WTC11 (cell line): ENCODE results near the gene UMAD1. TPM values are rescaled to one million over a fixed set of nuclear protein-coding genes. Genes with fewer than 3 reads are reported as not detected.

Experiments used
- ATAC-seq: fragments of 200-7000 bp; cut with Tn5 transposase; 2 replicates; pipeline ENCODE4 v1.10.0; 2021; ENCODE audit warnings: mild to moderate bottlenecking, moderate library complexity
- CTCF ChIA-PET: fragments of 300-600 bp; sonication (Branson Sonifier 250); formaldehyde crosslinking; loops from one replicate; lab custom pipeline; 2021; ENCODE audit warnings: antibody characterized with exemption; lab: Charles Lee
- POLR2A ChIA-PET: fragments of 350-600 bp; sonication (Branson Sonifier 250); formaldehyde crosslinking; loops from one replicate; lab custom pipeline; 2021; ENCODE audit warnings: antibody characterized with exemption; lab: Charles Lee
- DNase-seq: peaks from one replicate; pipeline ENCODE4 v3.0.0; 2021; ENCODE audit warnings: low spot score
- H3K27ac Mint-ChIP-seq: 2 replicates; pipeline ENCODE4 v1.8.0; 2021; ENCODE audit warnings: mixed read lengths
- H3K27me3 Mint-ChIP-seq: 2 replicates; pipeline ENCODE4 v1.8.0; 2021; ENCODE audit warnings: low read depth, mild to moderate bottlenecking, moderate library complexity, mixed read lengths
- H3K36me3 Mint-ChIP-seq: 2 replicates; pipeline ENCODE4 v1.8.0; 2021; ENCODE audit warnings: mixed read lengths
- H3K4me1 Mint-ChIP-seq: 2 replicates; pipeline ENCODE4 v1.8.0; 2022; ENCODE audit warnings: mixed read lengths
- H3K4me3 Mint-ChIP-seq: 2 replicates; pipeline ENCODE4 v1.8.0; 2021; ENCODE audit warnings: mild to moderate bottlenecking, moderate library complexity, mixed read lengths
- H3K9me3 Mint-ChIP-seq: 2 replicates; pipeline ENCODE4 v1.8.0; 2021; ENCODE audit warnings: mixed read lengths
- ATF6 ChIP-seq: sonication (generic); formaldehyde crosslinking; IDR thresholded peaks from 2 replicates; pipeline ENCODE4 v1.8.1; 2023; ENCODE audit warnings: mild to moderate bottlenecking, missing genetic modification reagents
- ERG ChIP-seq: fragments of 250-450 bp; sonication (Bioruptor Pico); IDR thresholded peaks from 2 replicates; pipeline ENCODE4 v1.8.0; 2021; ENCODE audit warnings: mild to moderate bottlenecking
- HMGA2 ChIP-seq: fragments of 250-450 bp; sonication (Bioruptor Pico); IDR thresholded peaks from 2 replicates; pipeline ENCODE4 v1.4.0; 2021; ENCODE audit warnings: mild to moderate bottlenecking, moderate library complexity
- IRF2 ChIP-seq: sonication (generic); formaldehyde crosslinking; IDR thresholded peaks from 2 replicates; pipeline ENCODE4 v1.8.0; 2022; ENCODE audit warnings: low read depth, missing genetic modification reagents, borderline replicate concordance
- MLX ChIP-seq: sonication (generic); formaldehyde crosslinking; IDR thresholded peaks from 2 replicates; pipeline ENCODE4 v1.8.1; 2023; ENCODE audit warnings: mild to moderate bottlenecking, missing genetic modification reagents, moderate library complexity
- MXD4 ChIP-seq: fragments of 250-450 bp; sonication (Bioruptor Pico); IDR thresholded peaks from 2 replicates; pipeline ENCODE4 v1.8.0; 2021; ENCODE audit warnings: mild to moderate bottlenecking, moderate library complexity, borderline replicate concordance
- PRRX2 ChIP-seq: fragments of 250-450 bp; sonication (Bioruptor Pico); IDR thresholded peaks from 2 replicates; pipeline ENCODE4 v1.8.0; 2021; ENCODE audit warnings: mild to moderate bottlenecking
- RELA ChIP-seq: sonication (generic); formaldehyde crosslinking; IDR thresholded peaks from 2 replicates; pipeline ENCODE4 v1.8.1; 2022; ENCODE audit warnings: missing genetic modification reagents, mild to moderate bottlenecking, borderline replicate concordance
- SOX15 ChIP-seq: fragments of 250-450 bp; sonication (Bioruptor Pico); IDR thresholded peaks from 2 replicates; pipeline ENCODE4 v1.9.0; 2021; ENCODE audit warnings: mild to moderate bottlenecking
- SP1 ChIP-seq: sonication (generic); formaldehyde crosslinking; conservative IDR thresholded peaks from 2 replicates; pipeline ENCODE4 v1.8.1; 2022; ENCODE audit warnings: missing genetic modification reagents
- TCF7 ChIP-seq: sonication (generic); formaldehyde crosslinking; IDR thresholded peaks from 2 replicates; pipeline ENCODE4 v1.8.0; 2022; ENCODE audit warnings: mild to moderate bottlenecking, low read depth, missing genetic modification reagents, moderate library complexity
- TEAD1 ChIP-seq: sonication (generic); formaldehyde crosslinking; IDR thresholded peaks from 2 replicates; pipeline ENCODE4 v1.8.0; 2022; ENCODE audit warnings: mild to moderate bottlenecking, missing genetic modification reagents
- ZBTB43 ChIP-seq: sonication (generic); formaldehyde crosslinking; IDR thresholded peaks from 2 replicates; pipeline ENCODE4 v1.8.1; 2023; ENCODE audit warnings: mild to moderate bottlenecking, missing genetic modification reagents
- ZNF263 ChIP-seq: sonication (generic); formaldehyde crosslinking; IDR thresholded peaks from 2 replicates; pipeline ENCODE4 v1.8.1; 2022; ENCODE audit warnings: low read depth, mild to moderate bottlenecking, moderate library complexity, missing genetic modification reagents
- ZNF281 ChIP-seq: sonication (generic); formaldehyde crosslinking; IDR thresholded peaks from 2 replicates; pipeline ENCODE4 v1.8.0; 2023; ENCODE audit warnings: mild to moderate bottlenecking, missing genetic modification reagents
- ZNF317 ChIP-seq: sonication (generic); formaldehyde crosslinking; IDR thresholded peaks from 2 replicates; pipeline ENCODE4 v1.8.1; 2023; ENCODE audit warnings: low read depth, mild to moderate bottlenecking, moderate library complexity, missing genetic modification reagents, borderline replicate concordance
- total RNA-seq: library from RNA; stranded (reverse); gene quantifications from 3 replicates; pipeline ENCODE4 v1.2.3, GENCODE V29; 2021
- TF ChIP-seq, protein P1 (sequence below): fragments of 250-450 bp; sonication (Bioruptor Pico); IDR thresholded peaks from 2 replicates; pipeline ENCODE4 v1.9.0; 2021; ENCODE audit warnings: mild to moderate bottlenecking
- TF ChIP-seq, protein P2 (sequence below): fragments of 250-450 bp; sonication (Bioruptor Pico); IDR thresholded peaks from 2 replicates; pipeline ENCODE4 v2.1.2; 2022; ENCODE audit warnings: mild to moderate bottlenecking, moderate library complexity
- TF ChIP-seq, protein P3 (sequence below): fragments of 250-450 bp; sonication (Bioruptor Pico); conservative IDR thresholded peaks from 2 replicates; pipeline ENCODE4 v1.9.0; 2021; ENCODE audit warnings: mild to moderate bottlenecking
- TF ChIP-seq, protein P4 (sequence below): sonication (generic); formaldehyde crosslinking; IDR thresholded peaks from 2 replicates; pipeline ENCODE4 v1.8.0; 2022; ENCODE audit warnings: mild to moderate bottlenecking, missing genetic modification reagents

The UMAD1 gene
- total RNA-seq, 1 experiment from 2014 or later: 13.0 TPM

DNA sequence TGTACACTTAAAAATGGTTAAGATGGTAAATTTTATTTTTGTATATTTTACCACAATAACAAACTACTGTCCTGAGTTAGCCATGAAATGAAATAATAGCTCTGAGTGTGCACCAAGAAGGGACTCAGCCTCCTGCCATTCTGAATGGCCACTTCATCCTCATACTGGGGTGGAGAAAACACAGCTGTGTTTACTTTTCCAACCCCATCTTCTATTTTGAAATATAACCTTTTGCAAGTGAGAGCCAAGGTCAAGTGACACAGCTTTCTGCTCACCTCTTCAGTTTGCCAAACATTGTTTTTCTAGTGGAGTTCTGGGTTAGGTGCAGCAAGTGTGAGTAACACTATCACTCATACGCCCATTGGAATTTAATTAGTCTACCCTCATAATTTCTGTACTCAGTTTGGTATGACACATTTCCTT is 220.7 kb downstream of the UMAD1 start:
- POLR2A ChIA-PET: no interaction called here
- Mint-ChIP-seq H3K4me3 (no peak overlapping the region), H3K9me3 (peaks cover 8% of the 10 kb centered on the region), H3K27me3 (no peaks in the 10 kb centered on the region), H3K4me1 (peaks cover 11% of the 10 kb centered on the region), H3K27ac (no peak overlapping the region), H3K36me3 (no peaks in the 10 kb centered on the region)
- CTCF ChIA-PET: no interaction called here
- ATAC-seq (no peak), DNase-seq (no peak)
- TF ChIP-seq ZNF317 (no peak), ZNF263 (CRISPR knock-in tag) (no peak), ZNF281 (CRISPR knock-in tag) (no peak), SP1 (CRISPR knock-in tag) (no peak), MLX (no peak), ATF6 (CRISPR knock-in tag) (no peak), TCF7 (CRISPR knock-in tag) (no peak), ZBTB43 (CRISPR knock-in tag) (no peak), IRF2 (no peak), TEAD1 (CRISPR knock-in tag) (no peak), MXD4 (no peak), ERG (no peak), PRRX2 (no peak), RELA (CRISPR knock-in tag) (no peak), SOX15 (CRISPR knock-in tag) (no peak), HMGA2 (CRISPR knock-in tag) (no peak)
- TF ChIP-seq, protein P1, sequence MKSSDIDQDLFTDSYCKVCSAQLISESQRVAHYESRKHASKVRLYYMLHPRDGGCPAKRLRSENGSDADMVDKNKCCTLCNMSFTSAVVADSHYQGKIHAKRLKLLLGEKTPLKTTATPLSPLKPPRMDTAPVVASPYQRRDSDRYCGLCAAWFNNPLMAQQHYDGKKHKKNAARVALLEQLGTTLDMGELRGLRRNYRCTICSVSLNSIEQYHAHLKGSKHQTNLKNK: no peak
- TF ChIP-seq, protein P2, sequence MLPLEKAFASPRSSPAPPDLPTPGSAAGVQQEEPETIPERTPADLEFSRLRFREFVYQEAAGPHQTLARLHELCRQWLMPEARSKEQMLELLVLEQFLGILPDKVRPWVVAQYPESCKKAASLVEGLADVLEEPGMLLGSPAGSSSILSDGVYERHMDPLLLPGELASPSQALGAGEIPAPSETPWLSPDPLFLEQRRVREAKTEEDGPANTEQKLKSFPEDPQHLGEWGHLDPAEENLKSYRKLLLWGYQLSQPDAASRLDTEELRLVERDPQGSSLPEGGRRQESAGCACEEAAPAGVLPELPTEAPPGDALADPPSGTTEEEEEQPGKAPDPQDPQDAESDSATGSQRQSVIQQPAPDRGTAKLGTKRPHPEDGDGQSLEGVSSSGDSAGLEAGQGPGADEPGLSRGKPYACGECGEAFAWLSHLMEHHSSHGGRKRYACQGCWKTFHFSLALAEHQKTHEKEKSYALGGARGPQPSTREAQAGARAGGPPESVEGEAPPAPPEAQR: no peak
- TF ChIP-seq, protein P3, sequence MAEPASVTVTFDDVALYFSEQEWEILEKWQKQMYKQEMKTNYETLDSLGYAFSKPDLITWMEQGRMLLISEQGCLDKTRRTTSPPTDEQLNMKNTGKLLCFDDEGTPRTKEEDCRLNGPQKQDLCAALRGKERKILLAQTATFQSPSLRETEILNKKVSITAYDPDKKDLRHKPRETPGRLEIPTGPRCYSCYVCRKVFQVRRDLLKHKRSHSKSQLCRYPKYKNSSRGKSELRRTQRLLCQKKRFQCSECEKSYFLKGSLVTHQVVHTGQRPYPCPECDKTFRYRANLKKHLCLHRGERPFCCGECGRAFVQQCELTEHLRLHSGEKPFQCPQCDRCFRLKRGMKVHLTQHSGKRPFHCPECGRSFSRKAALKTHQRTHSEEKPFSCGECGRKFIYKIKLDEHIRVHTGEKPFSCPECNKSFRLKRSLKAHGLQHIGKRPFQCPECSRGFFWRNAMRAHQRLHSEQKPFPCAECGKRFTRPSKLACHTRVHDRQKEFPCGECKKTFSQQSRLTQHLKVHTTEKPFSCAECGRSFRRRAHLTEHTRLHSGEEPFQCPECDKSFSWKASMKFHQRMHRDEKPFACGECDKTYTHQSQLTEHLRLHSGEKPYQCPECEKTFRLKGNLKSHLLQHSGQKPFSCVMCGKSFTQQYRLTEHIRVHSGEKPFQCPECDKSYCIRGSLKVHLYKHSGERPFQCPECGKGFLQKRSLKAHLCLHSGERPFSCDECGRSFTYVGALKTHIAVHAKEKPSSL (CRISPR knock-in tag): no peak
- TF ChIP-seq, protein P4, sequence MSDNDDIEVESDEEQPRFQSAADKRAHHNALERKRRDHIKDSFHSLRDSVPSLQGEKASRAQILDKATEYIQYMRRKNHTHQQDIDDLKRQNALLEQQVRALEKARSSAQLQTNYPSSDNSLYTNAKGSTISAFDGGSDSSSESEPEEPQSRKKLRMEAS (CRISPR knock-in tag): no peak
- TF ChIP-seq, all 79 proteins: peak for 0
